K562 (cell line): ENCODE measurements around the gene TBL1X. TPM values are rescaled to one million over a fixed set of nuclear protein-coding genes. Genes with fewer than 3 reads are reported as not detected.

Source experiments
- ATAC-seq: fragments of 200-7000 bp; cut with Tn5 transposase; 3 replicates; pipeline ENCODE4 v1.9.1; 2020; ENCODE audit warnings: moderate library complexity
- BruUV-seq: library from RNA; stranded (reverse); fragments of 400-500 nt; replicated peaks from 2 replicates; lab custom pipeline; 2021; lab: Mats Ljungman, UMichigan
- CTCF ChIA-PET: fragments of 300-600 bp; formaldehyde crosslinking; extraction: SDS; loops from one replicate; lab custom pipeline; 2021; ENCODE audit warnings: low intra/inter-chr PET ratio; lab: Yijun Ruan, JAX
- POLR2A ChIA-PET: fragments of 300-600, 350-650 bp; sonication (Branson Sonifier 250); formaldehyde crosslinking; extraction: SDS; loops from one replicate; lab custom pipeline; 2021; ENCODE audit warnings: antibody characterized with exemption, inconsistent platforms; lab: Yijun Ruan, JAX
- DNase-seq, 4 experiments: peaks; one replicate each; pipeline versions ENCODE4 v3.0.0 to v3.0.0-alpha.2; 2011 to 2018; ENCODE audit warnings: low spot score in 3 of 4, mixed read lengths in 3 of 4; ENCODE audit errors: extremely low read depth in 1 of 4
- FAIRE-seq: peaks from 2 replicates; lab custom pipeline; 2011; peaks lifted over from hg19 to GRCh38; lab: Jason Lieb, UNC
- H2AFZ ChIP-seq: 2 replicates; pipeline ENCODE4 v1.6.0; 2011; ENCODE audit warnings: low read depth, low read length, control low read depth, inconsistent platforms
- H3K27ac ChIP-seq: fragments of 200-600 bp; 3 replicates; pipeline ENCODE4 v1.8.0; 2011; ENCODE audit warnings: low read depth, mild to moderate bottlenecking, control low read depth, inconsistent platforms, low read length, moderate library complexity, mixed read lengths; ENCODE audit errors: extremely low read depth
- H3K27me3 ChIP-seq, 2 experiments: fragments of 300-600 bp in 1 of 2; 2 replicates in 1 of 2; 3 replicates in 1 of 2; pipeline versions ENCODE4 v1.6.0 to v1.8.0; 2011; ENCODE audit warnings: inconsistent platforms in 2 of 2, low read length in 2 of 2, mild to moderate bottlenecking in 1 of 2, mixed read lengths in 1 of 2, moderate library complexity in 1 of 2; ENCODE audit not compliant: control insufficient read depth in 2 of 2, insufficient read depth in 2 of 2
- H3K36me3 ChIP-seq: fragments of 300-600 bp; 3 replicates; pipeline ENCODE4 v1.8.0; 2011; ENCODE audit warnings: mild to moderate bottlenecking, low read length, inconsistent platforms; ENCODE audit not compliant: control insufficient read depth, insufficient read depth
- H3K4me1 ChIP-seq, 2 experiments: fragments of 200-600 bp in 1 of 2; replicated peaks in 1 of 2; 2 replicates in 1 of 2; 3 replicates in 1 of 2; pipeline versions ENCODE4 v1.5.1 to v1.8.0; 2011; ENCODE audit warnings: inconsistent platforms in 2 of 2, low read length in 2 of 2, mild to moderate bottlenecking in 1 of 2, mixed read lengths in 1 of 2, moderate library complexity in 1 of 2; ENCODE audit not compliant: control insufficient read depth in 2 of 2, insufficient read depth in 2 of 2
- H3K4me2 ChIP-seq: 2 replicates; pipeline ENCODE4 v1.6.1; 2011; ENCODE audit warnings: low read length, control low read depth, inconsistent platforms, mixed read lengths; ENCODE audit not compliant: insufficient read depth
- H3K4me3 ChIP-seq: fragments of 200-600 bp; sonication (generic), shearing (Covaris generic); 2 replicates; pipeline ENCODE4 v1.5.1; 2016; ENCODE audit warnings: control low read depth, inconsistent platforms
- H3K79me2 ChIP-seq: fragments of 200-600 bp; 3 replicates; pipeline ENCODE4 v1.8.0; 2011; ENCODE audit warnings: low read length, inconsistent platforms; ENCODE audit not compliant: control insufficient read depth, insufficient read depth
- H3K9ac ChIP-seq, 2 experiments: 2 replicates each; pipeline versions ENCODE4 v1.6.0 to v1.6.1; 2011; ENCODE audit warnings: low read depth in 2 of 2, low read length in 2 of 2, control low read depth in 1 of 2, inconsistent platforms in 1 of 2, mild to moderate bottlenecking in 1 of 2, mixed read lengths in 1 of 2; ENCODE audit not compliant: insufficient read depth in 1 of 2
- H3K9me1 ChIP-seq: one replicate; pipeline ENCODE4 v1.6.0; 2011; ENCODE audit warnings: inconsistent platforms, mild to moderate bottlenecking, low read length, moderate library complexity; ENCODE audit not compliant: control insufficient read depth, insufficient read depth
- H3K9me3 ChIP-seq: replicated peaks from 2 replicates; pipeline ENCODE4 v1.5.1; 2011; ENCODE audit warnings: low read depth, low read length, inconsistent platforms; ENCODE audit not compliant: control insufficient read depth, insufficient read depth
- H4K20me1 ChIP-seq: replicated peaks from 2 replicates; pipeline ENCODE4 v1.6.1; 2011; ENCODE audit warnings: low read length, inconsistent platforms, mixed read lengths; ENCODE audit not compliant: control insufficient read depth, insufficient read depth
- C11orf30 ChIP-seq: fragments of 450-650 bp; IDR thresholded peaks from 2 replicates; pipeline ENCODE4 v1.6.1; 2016; ENCODE audit warnings: low read depth, mild to moderate bottlenecking
- ELF2 ChIP-seq: fragments of 250-450 bp; sonication (Bioruptor Pico); IDR thresholded peaks from 2 replicates; pipeline ENCODE4 v1.5.0; 2021; ENCODE audit warnings: mild to moderate bottlenecking
- FOXK2 ChIP-seq, 2 experiments: fragments of 450-650 bp; IDR thresholded peaks in 1 of 2; conservative IDR thresholded peaks in 1 of 2; 2 replicates each; pipeline ENCODE4 v1.6.1; 2016; ENCODE audit warnings: low read depth in 2 of 2, mild to moderate bottlenecking in 1 of 2
- GATA2 ChIP-seq: sonication (generic); formaldehyde crosslinking; IDR thresholded peaks from 2 replicates; pipeline ENCODE4 v1.4.0; 2020; ENCODE audit warnings: mild to moderate bottlenecking, missing genetic modification reagents
- IFI16 ChIP-seq: fragments of 250-450 bp; sonication (Bioruptor Pico); IDR thresholded peaks from 2 replicates; pipeline ENCODE4 v2.1.2; 2022; ENCODE audit warnings: mild to moderate bottlenecking, inconsistent platforms
- NCOA1 ChIP-seq: fragments of 450-650 bp; IDR thresholded peaks from 2 replicates; pipeline ENCODE4 v1.6.1; 2016; ENCODE audit warnings: low read depth
- PHF20 ChIP-seq: fragments of 450-650 bp; IDR thresholded peaks from 2 replicates; pipeline ENCODE4 v1.6.1; 2018; ENCODE audit not compliant: partially characterized antibody
- POLR2A ChIP-seq: fragments of 450-650 bp; conservative IDR thresholded peaks from 2 replicates; pipeline ENCODE4 v1.6.1; 2016
- STAT6 ChIP-seq: sonication (generic); formaldehyde crosslinking; IDR thresholded peaks from 2 replicates; pipeline ENCODE4 v1.8.1; 2023; ENCODE audit warnings: mild to moderate bottlenecking, missing genetic modification reagents
- TCF15 ChIP-seq: fragments of 250-450 bp; sonication (Bioruptor Pico); IDR thresholded peaks from 2 replicates; pipeline ENCODE4 v1.8.0; 2022; ENCODE audit warnings: moderate library complexity, mild to moderate bottlenecking, inconsistent platforms
- TEAD4 ChIP-seq, 2 experiments: sonication (generic) in 1 of 2; formaldehyde crosslinking in 1 of 2; IDR thresholded peaks; 2 replicates each; pipeline versions ENCODE4 v1.6.1 to v1.8.0; 2012 to 2022; ENCODE audit warnings: borderline replicate concordance in 1 of 2, inconsistent platforms in 1 of 2, low read length in 1 of 2, mild to moderate bottlenecking in 1 of 2, missing genetic modification reagents in 1 of 2
- WGBS: fragments of 100-300 bp; shearing (Covaris generic); methylation state at CpG from one replicate; pipeline ENCODE4 v1.1.6; 2016; ENCODE audit warnings: low coverage, mixed read lengths; ENCODE audit not compliant: insufficient coverage; ENCODE audit errors: missing lambda C conversion rate; 5-methylcytosine and 5-hydroxymethylcytosine counted together
- in situ Hi-C: fragments of 300-500 bp; cut with MboI; formaldehyde crosslinking; loops from 4 replicates; pipeline ENCODE4 v1.15.0; 2018; ENCODE audit warnings: inconsistent platforms, mixed read lengths
- intact Hi-C: fragments of 100-400 bp; cut with micrococcal nuclease; formaldehyde crosslinking; loops from 2 replicates; pipeline ENCODE4 v1.14.2; 2022
- polyA plus RNA-seq, 8 experiments: library from polyadenylated mRNA; depleted of rRNA in 4 of 8; stranded (reverse) in 5 of 8; unstranded in 3 of 8; fragments of >200 nt; fragmentation: Nextera tagmentation in 2 of 8; fragmentation: Illumina TruSeq in 1 of 8; extraction: Ambion mirVana in 2 of 8; extraction: Trizol in 1 of 8; gene quantifications; 2 replicates each; pipeline versions ENCODE4 v1.2.1 to v1.2.3, GENCODE V29; 2011 to 2014; ENCODE audit warnings: inconsistent platforms in 1 of 8, missing spikeins in 1 of 8
- total RNA-seq, 7 experiments: library from RNA; depleted of rRNA in 6 of 7; stranded (reverse); fragments of >200 nt in 6 of 7; fragmentation: Illumina TruSeq in 2 of 7; extraction: Trizol in 2 of 7; gene quantifications; 2 replicates each; pipeline versions ENCODE4 v1.2.1 to v1.2.3, GENCODE V29; 2011 to 2021; ENCODE audit warnings: low replicate concordance in 1 of 7
- TF ChIP-seq, protein P1 (sequence below): fragments of 450-650 bp; formaldehyde crosslinking; IDR thresholded peaks from 2 replicates; pipeline ENCODE4 v1.4.0; 2020; ENCODE audit warnings: mild to moderate bottlenecking, moderate library complexity

Gene TBL1X
- total and polyA plus RNA-seq, 9 of the 15 experiments (the other 6 are each of a cell fraction or from before 2014, with no cell fraction given): 6.0 to 49.6 (median 19.7) TPM

DNA sequence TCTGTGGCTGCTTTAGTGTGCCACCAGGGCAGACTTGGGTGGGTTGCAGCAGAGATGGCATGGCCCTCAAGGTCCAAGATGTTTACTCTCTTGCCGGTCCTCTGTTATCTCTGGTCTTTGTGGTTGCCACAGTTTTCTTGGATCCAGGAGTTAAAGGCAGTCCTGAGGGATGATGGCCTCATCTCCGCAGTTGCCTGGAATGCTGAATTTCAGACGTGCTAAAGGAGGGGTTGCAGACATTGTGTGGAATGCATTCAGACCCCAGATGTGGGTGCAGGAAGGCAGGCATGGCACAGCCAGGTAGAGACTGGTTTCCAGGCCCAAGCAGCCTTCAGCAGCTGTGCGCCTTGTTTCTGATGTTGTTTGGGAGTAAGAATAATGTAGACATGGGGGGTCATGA is 64.4 kb downstream of the TBL1X start:
- Histone ChIP-seq H3K4me3 (no peak overlapping the region), H3K9me1 (no peaks in the 10 kb centered on the region), H3K9ac (no peak overlapping the region), H3K27ac (no peak overlapping the region), H3K79me2 (peaks cover 75% of the 10 kb centered on the region), H4K20me1 (peaks cover 29% of the 10 kb centered on the region), H3K36me3 (no peaks in the 10 kb centered on the region; the same call in 2 of the 3 replicates), H2AFZ (no peak overlapping the region), H3K4me2 (no peak overlapping the region), H3K4me1 (peaks cover 15 to 20% of the 10 kb centered on the region in 2 experiments; a peak in 4 of 5 replicates), H3K9me3 (no peaks in the 10 kb centered on the region), H3K27me3 (no peaks in the 10 kb centered on the region)
- TF ChIP-seq PHF20 (no peak), POLR2A (no peak), GATA2 (CRISPR knock-in tag) (no peak)
- no TSS peak for BruUV-seq
- WGBS: 22% methylated on average over 1 of the region's 4 CpGs
- POLR2A ChIA-PET: interaction anchor here (0.6 kb wide), 1 partner anchor 13 kb away, joined by 5 read pairs; no protein-coding TSS in a partner anchor
- in situ Hi-C loops: no loop called here
- CTCF ChIA-PET: no interaction called here
- FAIRE-seq (no peak), ATAC-seq (no peak), DNase-seq (no peak)
- intact Hi-C loops: no loop called here

- no TSS peak for BruUV-seq
- H3K4me3 ChIP-seq: no peak overlapping the region
- TF ChIP-seq NCOA1 (no peak), IFI16 (CRISPR knock-in tag) (no peak), C11orf30 (no peak), STAT6 (CRISPR knock-in tag) (no peak), TEAD4 (IDR thresholded peaks at IDR 0.05; ENCODE audit: low read length) (peak; percentile 14; the same call in 1 of the 2 replicates), TEAD4 (CRISPR knock-in tag; IDR thresholded peaks at IDR 0.05; ENCODE audit: borderline replicate concordance) (no peak), FOXK2 (conservative IDR thresholded peaks at IDR 0.05 in 1 of 2, IDR thresholded peaks at IDR 0.05 in 1 of 2; ENCODE audit: low read depth in 2 of 2) (no peak), TCF15 (no peak), ELF2 (no peak)
- TF ChIP-seq, protein P1, sequence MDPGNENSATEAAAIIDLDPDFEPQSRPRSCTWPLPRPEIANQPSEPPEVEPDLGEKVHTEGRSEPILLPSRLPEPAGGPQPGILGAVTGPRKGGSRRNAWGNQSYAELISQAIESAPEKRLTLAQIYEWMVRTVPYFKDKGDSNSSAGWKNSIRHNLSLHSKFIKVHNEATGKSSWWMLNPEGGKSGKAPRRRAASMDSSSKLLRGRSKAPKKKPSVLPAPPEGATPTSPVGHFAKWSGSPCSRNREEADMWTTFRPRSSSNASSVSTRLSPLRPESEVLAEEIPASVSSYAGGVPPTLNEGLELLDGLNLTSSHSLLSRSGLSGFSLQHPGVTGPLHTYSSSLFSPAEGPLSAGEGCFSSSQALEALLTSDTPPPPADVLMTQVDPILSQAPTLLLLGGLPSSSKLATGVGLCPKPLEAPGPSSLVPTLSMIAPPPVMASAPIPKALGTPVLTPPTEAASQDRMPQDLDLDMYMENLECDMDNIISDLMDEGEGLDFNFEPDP (CRISPR knock-in tag): no peak
Measured at GRCh38 chrX:9530848-9531274, 66.0 kb downstream of the TBL1X start.

More at GRCh38 chrX:9530848-9531274, 66.0 kb downstream of the TBL1X start:
- DNase-seq (peak; percentile 67 to 85 (median 75)), FAIRE-seq (peak; percentile 91), ATAC-seq (peak; percentile 97)
- H3K36me3 ChIP-seq: no peaks in the 10 kb centered on the region; the same call in 2 of the 3 replicates
- peaks cover 70% of the 10 kb centered on the region for H3K79me2 ChIP-seq
- intact Hi-C loops (loop anchor here (2.0 kb wide), 1 partner anchor 14 kb away; no protein-coding TSS in a partner anchor), in situ Hi-C loops (no loop called here)
- CTCF ChIA-PET: no interaction called here
- H3K4me1 ChIP-seq: peaks cover 13 to 20% of the 10 kb centered on the region in 2 experiments; a peak in 4 of 5 replicates
- no peak overlapping the region for H2AFZ ChIP-seq
- POLR2A ChIA-PET: interaction anchor here (1.0 kb wide), 1 partner anchor 8 kb away, joined by 3 read pairs; no protein-coding TSS in a partner anchor
- WGBS: 0% methylated on average over 9 of the region's 9 CpGs
- no peak overlapping the region for H3K9ac ChIP-seq
- H3K27me3 ChIP-seq: no peaks in the 10 kb centered on the region
- no peak overlapping the region for H3K27ac ChIP-seq
- no peaks in the 10 kb centered on the region for H3K9me3 ChIP-seq
- H3K9me1 ChIP-seq: no peaks in the 10 kb centered on the region
- H3K4me2 ChIP-seq: peak overlapping the region; percentile 24; the same call in 1 of the 2 replicates
- peaks cover 33% of the 10 kb centered on the region for H4K20me1 ChIP-seq
